NCI-H2196 (cell line): ENCODE data around the gene ZBTB46.

Experiments
- DNase-seq: peaks from one replicate; lab custom pipeline; 2025; ENCODE audit not compliant: unreplicated experiment; lab: John Stamatoyannopoulos, UW

ZBTB46 gene

DNA sequence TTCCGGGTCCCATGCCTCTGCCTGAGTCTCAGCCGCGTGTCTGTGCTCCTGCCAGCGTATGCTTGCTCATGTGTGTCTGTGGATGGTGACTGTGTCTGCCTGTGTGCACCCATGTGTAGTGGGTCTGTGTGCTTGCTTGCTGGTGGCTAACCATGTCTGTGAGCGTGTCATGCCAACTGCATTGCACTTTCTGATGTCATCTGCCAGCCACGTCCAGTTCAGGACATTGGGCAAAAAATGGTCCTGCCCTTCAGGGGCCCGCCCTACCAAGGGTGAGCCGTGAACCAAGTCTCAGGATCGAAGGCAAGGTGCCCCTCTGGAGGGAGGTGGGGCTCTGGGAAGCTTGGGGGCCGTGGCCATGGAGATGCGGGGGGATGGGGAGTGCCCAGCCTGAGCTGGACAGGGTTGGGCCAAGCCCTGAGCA lies 9.4 kb upstream of the ZBTB46 start:
- no peak for DNase-seq

GRCh38 chr20:63839620-63840019 lies 8.6 kb upstream of the ZBTB46 start:
- no peak for DNase-seq

DNA sequence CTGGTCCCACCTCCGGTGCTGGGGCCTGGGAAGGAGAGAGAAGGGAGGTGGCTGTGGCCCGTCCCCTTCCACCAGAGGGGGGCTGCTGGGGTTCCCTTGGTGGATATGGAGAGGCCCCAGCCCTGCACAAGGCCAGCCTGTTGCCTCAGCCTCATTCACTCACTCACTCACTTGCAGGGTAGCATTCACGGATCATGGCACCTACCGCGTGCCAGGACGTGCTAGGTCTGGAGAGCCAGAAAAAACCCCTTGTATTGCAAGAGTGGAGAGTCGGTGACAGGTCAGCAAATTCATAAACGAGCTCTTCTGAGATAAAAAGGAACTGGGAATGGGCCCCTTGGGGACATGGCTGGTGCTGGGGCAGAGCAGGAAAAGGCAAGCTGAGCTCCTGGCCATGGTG lies 6.4 kb upstream of the ZBTB46 start:
- DNase-seq, result no peak

DNA sequence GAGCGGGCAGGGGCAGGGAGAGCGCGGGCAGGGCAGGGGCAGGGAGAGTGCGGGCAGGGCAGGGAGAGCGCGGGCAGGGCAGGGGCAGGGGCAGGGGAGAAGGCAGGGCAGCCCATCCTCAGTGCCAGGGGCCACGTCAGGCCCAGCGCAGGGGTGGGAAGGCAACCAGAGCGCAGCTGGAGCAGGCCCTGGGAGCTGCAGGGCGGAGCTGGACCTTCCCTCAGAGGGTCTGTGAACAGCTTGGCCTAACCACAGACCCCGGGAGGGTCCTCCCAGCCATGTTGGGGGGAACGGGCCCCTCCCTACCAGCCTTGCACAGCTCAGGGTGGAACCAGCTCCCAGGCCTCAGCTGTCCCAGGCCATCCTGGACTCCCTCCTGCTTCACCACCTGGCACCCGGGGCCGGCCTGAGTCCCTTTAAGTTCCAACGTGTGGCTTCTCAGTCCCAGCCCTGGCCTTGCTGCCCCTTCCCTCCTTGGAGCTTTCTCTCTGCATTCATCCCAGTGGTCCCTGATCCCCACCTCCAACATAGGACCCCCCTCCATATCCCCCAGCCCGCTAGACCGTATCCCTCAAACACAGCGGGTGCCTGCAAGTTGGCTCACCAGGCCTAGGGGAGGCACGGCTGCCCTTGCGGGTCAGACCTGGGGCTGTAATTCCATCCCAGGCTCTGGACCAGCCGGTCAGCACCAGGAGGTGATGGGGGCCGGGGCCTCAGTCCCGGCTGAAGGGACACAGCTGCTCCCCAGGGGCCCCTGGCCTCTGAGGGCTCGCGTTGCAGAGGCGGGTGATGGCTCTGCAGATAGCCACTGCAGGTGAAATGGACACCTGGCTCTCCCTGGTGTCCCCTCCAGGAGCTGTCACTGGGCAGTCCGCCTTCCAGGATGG lies 5.6 kb upstream of the ZBTB46 start:
- DNase-seq, result no peak

GRCh38 chr20:63835021-63835858 lies 4.2 kb upstream of the ZBTB46 start:
- peak; percentile 99 for DNase-seq

DNA sequence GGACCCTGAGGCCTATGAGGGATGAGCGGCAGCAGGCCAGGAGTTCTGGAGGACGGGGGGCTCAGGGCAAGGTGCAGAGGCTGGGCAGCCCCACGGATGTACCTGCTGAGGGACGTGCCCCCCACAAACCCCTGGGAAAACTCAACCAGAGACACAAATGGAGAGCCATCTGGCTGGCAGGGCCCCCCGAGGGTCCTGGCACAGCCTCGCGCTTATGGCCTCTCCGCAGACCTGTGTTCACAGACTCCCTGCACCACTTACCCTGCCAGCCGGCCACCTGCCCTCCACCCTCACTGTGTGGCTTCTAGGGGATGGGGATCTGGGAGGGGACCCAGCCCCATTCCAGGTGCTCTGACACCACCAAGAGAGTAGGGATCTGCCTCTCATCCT lies 3.4 kb upstream of the ZBTB46 start:
- no peak for DNase-seq

DNA sequence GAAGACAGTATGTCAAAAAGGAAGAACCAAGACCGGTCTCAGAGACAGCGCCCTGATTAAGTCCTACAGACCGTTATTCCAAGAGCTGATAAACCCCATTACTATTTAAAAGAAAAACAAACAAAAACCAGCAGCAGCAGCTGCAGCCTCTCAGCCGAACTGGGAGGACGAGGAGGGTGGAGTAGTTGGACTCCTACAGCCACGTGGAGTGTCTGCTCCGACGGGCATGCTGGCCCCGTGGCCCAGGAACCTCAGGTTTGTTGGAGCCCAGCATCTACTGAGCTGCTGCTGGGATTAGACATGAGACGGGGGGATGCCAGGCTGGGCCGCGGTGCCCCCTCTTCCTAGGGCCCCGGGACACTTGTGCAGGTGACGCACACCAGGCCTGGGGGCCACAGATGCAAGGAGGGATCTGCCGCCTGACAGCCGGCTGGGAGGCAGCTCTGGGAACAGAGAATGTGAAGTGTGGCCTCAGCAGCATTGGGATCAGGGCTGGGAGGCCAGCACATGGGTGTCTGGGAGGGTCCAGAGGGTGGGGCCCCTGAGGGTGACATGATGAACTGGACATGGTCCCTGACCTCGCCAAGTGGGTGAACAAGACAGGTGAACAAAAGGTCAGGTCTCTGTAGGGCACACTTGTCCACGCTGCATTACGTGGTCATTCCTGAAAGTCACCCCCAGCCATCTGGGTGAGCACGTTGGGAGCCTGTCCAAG lies 2.9 kb upstream of the ZBTB46 start:
- DNase-seq, result no peak

DNA sequence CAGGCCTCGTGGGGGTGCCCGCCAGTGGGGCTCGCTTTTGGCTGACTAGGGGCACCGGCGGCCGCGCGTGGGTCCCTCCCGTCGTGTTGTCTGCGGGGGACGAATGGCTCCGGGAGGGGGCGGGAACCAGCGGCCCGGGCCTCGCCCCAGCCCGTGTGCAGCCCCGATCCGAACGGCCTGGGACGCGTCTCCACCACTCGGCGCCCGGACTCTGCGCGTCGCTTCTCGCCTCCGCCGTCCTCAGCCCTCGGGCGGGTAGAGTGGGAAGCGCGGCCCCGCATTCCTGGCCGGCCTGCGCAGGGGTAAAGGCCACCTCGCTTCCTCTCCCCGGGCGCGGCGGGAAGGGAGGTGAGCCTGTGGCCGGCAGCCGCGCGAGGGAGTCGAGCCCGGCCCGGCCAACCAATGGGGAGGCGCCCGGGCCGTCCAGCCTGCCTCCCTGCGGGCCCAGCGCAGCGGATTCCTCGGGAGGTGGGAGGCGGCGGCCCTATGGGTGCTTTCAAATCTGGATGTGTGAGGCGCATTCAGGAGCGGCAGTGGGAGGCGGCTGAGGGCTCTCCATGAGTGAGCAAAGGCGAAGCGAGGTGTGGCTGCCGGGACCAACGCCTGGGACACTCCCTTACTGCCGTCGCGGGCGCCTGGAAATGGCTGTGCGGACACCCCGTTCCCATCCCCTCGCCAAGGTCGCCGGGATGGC lies 1.1 kb upstream of the ZBTB46 start:
- peak; percentile 28 for DNase-seq

- peak; percentile 20 for DNase-seq
Observed at GRCh38 chr20:63831646-63831992, 555 bp upstream of the ZBTB46 start.

DNA sequence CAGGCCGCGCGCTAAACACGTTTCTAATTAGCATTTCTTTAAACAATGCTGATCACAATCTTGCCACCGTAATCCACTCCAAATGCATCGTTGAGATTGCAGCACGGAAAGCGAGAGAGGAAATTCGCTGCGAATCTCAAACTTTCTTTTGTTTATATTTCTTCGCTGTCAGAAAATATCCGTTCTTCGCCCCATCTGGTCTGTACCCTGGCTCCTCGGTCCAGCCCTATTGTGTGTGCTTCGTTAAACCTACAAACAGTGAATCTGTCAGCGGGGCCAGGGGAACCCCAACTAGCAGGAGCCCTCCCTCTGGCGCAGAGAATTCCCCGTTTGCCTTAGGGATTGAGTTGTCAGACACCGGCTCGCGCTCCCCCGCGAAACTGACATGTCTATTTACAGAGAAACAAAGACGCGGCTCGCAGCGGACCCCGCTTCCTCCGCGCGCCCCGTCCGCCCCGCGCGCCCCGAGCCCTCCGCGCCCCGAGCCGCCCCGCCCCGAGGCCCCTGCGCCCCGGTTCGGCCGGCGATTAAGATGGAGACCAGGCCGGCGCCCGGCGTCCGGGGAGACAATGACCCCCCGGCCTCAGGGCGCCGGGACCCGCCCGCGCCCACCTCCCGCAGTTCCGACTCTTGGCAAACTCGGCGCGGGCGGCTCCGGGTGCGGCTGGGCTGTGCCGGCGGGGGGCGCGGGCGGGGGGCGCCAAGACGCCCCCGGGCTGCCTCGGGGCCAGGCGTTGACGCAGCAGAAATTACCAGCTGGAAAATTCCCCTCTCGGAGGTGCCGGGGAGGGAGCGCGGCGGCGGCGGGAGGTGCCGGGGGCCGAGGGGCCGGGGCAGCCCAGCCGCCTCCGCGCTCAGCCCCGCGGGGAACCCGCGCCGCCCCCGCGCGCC lies 874 bp downstream of the ZBTB46 start:
- no peak for DNase-seq

GRCh38 chr20:63829603-63829944 lies 1.5 kb downstream of the ZBTB46 start:
- DNase-seq, result no peak

DNA sequence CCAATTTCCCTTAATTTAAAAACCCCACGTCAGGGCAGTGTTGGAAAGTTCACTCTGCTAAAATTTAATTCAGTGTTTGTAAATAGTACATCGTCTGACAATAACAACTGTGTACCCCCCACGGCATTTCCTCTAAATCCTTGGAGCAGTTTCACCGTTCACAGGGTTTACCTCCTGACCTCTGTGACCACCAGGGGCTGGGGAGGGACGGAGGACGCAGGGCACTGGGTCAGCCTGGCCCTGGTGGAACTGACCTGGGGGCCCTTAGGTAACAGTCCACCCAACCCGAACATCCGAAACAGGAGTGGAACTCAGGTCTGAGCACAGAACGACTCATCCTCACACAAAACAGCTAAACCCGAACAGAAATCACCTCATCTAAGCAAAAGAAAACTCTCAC lies 2.1 kb downstream of the ZBTB46 start:
- DNase-seq, result no peak

DNA sequence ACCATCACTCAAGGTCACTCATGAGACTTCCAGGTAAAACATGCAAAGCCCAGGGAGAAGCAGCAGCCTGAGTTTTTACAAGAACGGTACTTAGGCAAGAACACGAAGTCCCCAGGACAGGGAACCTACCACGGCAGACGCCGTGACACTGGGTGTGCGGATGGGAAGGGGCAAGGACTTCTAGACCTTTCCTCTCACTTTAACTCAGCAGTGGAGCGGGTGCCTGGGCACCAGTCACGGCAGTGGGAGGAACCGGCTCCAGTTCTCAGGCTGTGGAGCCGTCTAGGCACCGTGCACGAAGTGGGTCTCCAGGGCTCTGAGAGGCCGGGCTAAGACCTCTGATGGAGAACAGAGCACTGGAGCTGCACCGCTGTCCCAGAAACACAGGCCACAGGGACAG lies 2.5 kb downstream of the ZBTB46 start:
- DNase-seq, result no peak

- no peak for DNase-seq
Observed at GRCh38 chr20:63828124-63828523, 2.9 kb downstream of the ZBTB46 start.

GRCh38 chr20:63826753-63827152 lies 4.3 kb downstream of the ZBTB46 start:
- no peak for DNase-seq

- DNase-seq, result no peak
Observed at GRCh38 chr20:63825331-63826118, 5.5 kb downstream of the ZBTB46 start.

DNA sequence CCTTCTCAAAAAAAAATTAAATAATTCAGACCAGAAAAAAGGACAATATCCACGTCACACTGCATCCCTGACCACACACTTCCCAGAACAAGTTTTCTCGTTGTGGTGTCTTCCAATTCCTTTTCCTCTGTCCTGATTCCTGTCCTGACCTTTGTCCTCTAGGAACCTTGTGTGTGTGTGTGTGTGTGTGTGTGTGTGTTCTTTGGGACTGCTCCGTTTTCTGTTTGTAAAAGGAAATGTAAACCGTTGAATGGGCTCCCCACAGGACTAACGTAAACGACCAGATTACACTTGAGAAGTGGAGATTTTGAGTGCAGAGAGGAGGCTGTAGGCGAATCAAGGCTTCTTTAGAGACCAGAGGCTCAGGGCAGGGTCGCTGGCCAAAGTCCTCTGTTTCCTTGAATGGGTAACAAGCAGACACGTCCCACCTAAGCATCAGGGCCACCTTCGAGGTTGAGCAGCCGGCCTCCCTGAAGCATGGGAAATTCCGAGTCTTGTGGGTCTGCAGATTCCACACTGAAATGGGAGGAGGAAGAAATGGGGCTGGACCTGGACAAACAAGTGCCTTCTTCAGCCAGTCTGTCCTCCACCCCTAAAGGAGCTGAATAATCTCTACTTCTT lies 7.3 kb downstream of the ZBTB46 start:
- no peak for DNase-seq

- no peak for DNase-seq
Observed at GRCh38 chr20:63822276-63822696, 8.8 kb downstream of the ZBTB46 start.

- no peak for DNase-seq
Observed at GRCh38 chr20:63821811-63822210, 9.3 kb downstream of the ZBTB46 start.
